Activated CD4-positive, alpha-beta memory T cell treated with anti-CD3 and anti-CD28 coated beads for 36 hours (primary cell): ENCODE measurements around the gene DNAJC6. TPM values are rescaled to one million over a fixed set of nuclear protein-coding genes. Genes with fewer than 3 reads are reported as not detected.

Experiments
- total RNA-seq, 2 experiments: library from RNA; stranded (reverse); gene quantifications; one replicate each; pipeline ENCODE4 v1.2.3, GENCODE V29; 2021

DNAJC6 gene
- total RNA-seq, 2 experiments from 2014 or later, result 3.2 to 3.9 TPM

Other genes starting within 250 kb of the DNAJC6 start
- gene AK4, start 161.3 kb upstream of the DNAJC6 start, total RNA-seq, result 10 to 100 TPM; 42.7 to 45.5 TPM
- 1 to 10 TPM; 5.0 to 5.2 TPM for gene LEPR, start 111.1 kb downstream of the DNAJC6 start, total RNA-seq
- gene LEPROT, start 111.1 kb downstream of the DNAJC6 start, total RNA-seq, result 10 to 100 TPM; 17.9 to 19.6 TPM